SU-DHL-6 (cell line): ENCODE results near the gene APLN.

Experiments used
- H2AFZ ChIP-seq: fragments of 200-600 bp; sonication (generic); 2 replicates; pipeline ENCODE4 v1.6.1; 2014; ENCODE audit warnings: low read depth, mild to moderate bottlenecking, moderate library complexity, mixed read lengths, antibody characterized with exemption, low read length; ENCODE audit not compliant: severe bottlenecking
- H3F3A ChIP-seq: fragments of 200-600 bp; shearing (Covaris generic); 2 replicates; pipeline ENCODE4 v1.6.0; 2016; ENCODE audit warnings: antibody characterized with exemption, mild to moderate bottlenecking; ENCODE audit not compliant: insufficient read depth
- H3K27ac ChIP-seq: fragments of 200-600 bp; sonication (generic); 2 replicates; pipeline ENCODE4 v1.5.1; 2016; ENCODE audit warnings: low read depth, mild to moderate bottlenecking, low read length, moderate library complexity, mixed read lengths
- H3K27me3 ChIP-seq: fragments of 200-600 bp; sonication (generic), shearing (Covaris generic); 2 replicates; pipeline ENCODE4 v1.6.0; 2014; ENCODE audit warnings: mild to moderate bottlenecking, low read length
- H3K36me3 ChIP-seq: fragments of 200-600 bp; sonication (generic); 2 replicates; pipeline ENCODE4 v1.6.1; 2014; ENCODE audit warnings: mild to moderate bottlenecking, low read length, mixed read lengths
- H3K4me2 ChIP-seq: fragments of 300-600, 200-600 bp; shearing (Covaris generic), sonication (generic); 2 replicates; pipeline ENCODE4 v1.6.0; 2014; ENCODE audit warnings: low read length, low read depth, mild to moderate bottlenecking; ENCODE audit not compliant: poor library complexity, severe bottlenecking
- H3K4me3 ChIP-seq: fragments of 200-600 bp; sonication (generic); 2 replicates; pipeline ENCODE4 v1.5.1; 2014; ENCODE audit warnings: antibody characterized with exemption, low read length, mild to moderate bottlenecking, mixed read lengths; ENCODE audit not compliant: insufficient read depth, poor library complexity, severe bottlenecking
- H3K79me2 ChIP-seq: fragments of 200-600 bp; sonication (generic); 2 replicates; pipeline ENCODE4 v1.6.1; 2014; ENCODE audit warnings: mild to moderate bottlenecking, low read length, moderate library complexity; ENCODE audit not compliant: insufficient read depth
- H3K9ac ChIP-seq: fragments of 200-600 bp; sonication (generic); 2 replicates; pipeline ENCODE4 v1.7.0; 2014; ENCODE audit warnings: mild to moderate bottlenecking, low read length
- H3K9me2 ChIP-seq: fragments of 200-600 bp; sonication (generic); replicated peaks from 2 replicates; pipeline ENCODE4 v1.6.1; 2014; ENCODE audit warnings: low read length; ENCODE audit not compliant: insufficient read depth
- H3K9me3 ChIP-seq: fragments of 200-600 bp; sonication (generic); 2 replicates; pipeline ENCODE4 v1.6.1; 2014; ENCODE audit warnings: low read length, mixed read lengths; ENCODE audit not compliant: insufficient read depth
- H4K20me1 ChIP-seq: fragments of 200-600 bp; sonication (generic); 2 replicates; pipeline ENCODE4 v1.6.1; 2014; ENCODE audit warnings: low read depth, mild to moderate bottlenecking, antibody characterized with exemption, low read length, moderate library complexity, mixed read lengths
- CTCF ChIP-seq: fragments of 200-600 bp; sonication (generic); IDR thresholded peaks from one replicate; pipeline ENCODE4 v1.5.1; 2017; ENCODE audit warnings: antibody characterized with exemption, mild to moderate bottlenecking, low read length, moderate library complexity; ENCODE audit not compliant: insufficient read depth, poor library complexity, severe bottlenecking
- EZH2phosphoT487 ChIP-seq: fragments of 200-600 bp; sonication (generic), shearing (Covaris generic); conservative IDR thresholded peaks from 2 replicates; pipeline ENCODE4 v1.6.1; 2018; ENCODE audit warnings: mild to moderate bottlenecking, antibody characterized with exemption, low read length, moderate library complexity, mixed read lengths

Gene APLN

GRCh38 chrX:129638917-129639316 is 15.8 kb downstream of the APLN start:
- H3F3A ChIP-seq, result no peaks in the 10 kb centered on the region
- no peak overlapping the region for H2AFZ ChIP-seq
- H3K9me3 ChIP-seq, result no peaks in the 10 kb centered on the region
- H4K20me1 ChIP-seq, result no peaks in the 10 kb centered on the region
- no peak overlapping the region for H3K9ac ChIP-seq
- no peaks in the 10 kb centered on the region for H3K79me2 ChIP-seq
- no peak overlapping the region for H3K4me2 ChIP-seq
- no peak overlapping the region for H3K4me3 ChIP-seq
- H3K27ac ChIP-seq, result no peak overlapping the region
- H3K9me2 ChIP-seq, result no peaks in the 10 kb centered on the region
- TF ChIP-seq CTCF (no peak), EZH2phosphoT487 (no peak)
- no peaks in the 10 kb centered on the region for H3K36me3 ChIP-seq
- no peaks in the 10 kb centered on the region for H3K27me3 ChIP-seq

- no peak overlapping the region for H3K4me2 ChIP-seq
- H3F3A ChIP-seq, result no peaks in the 10 kb centered on the region
- TF ChIP-seq EZH2phosphoT487, result no peak
- TF ChIP-seq CTCF, result peak; percentile 56
- no peaks in the 10 kb centered on the region for H3K9me3 ChIP-seq
- H3K4me3 ChIP-seq, result no peak overlapping the region
- no peaks in the 10 kb centered on the region for H3K79me2 ChIP-seq
- H4K20me1 ChIP-seq, result no peaks in the 10 kb centered on the region
- H3K9me2 ChIP-seq, result no peaks in the 10 kb centered on the region
- no peak overlapping the region for H3K9ac ChIP-seq
- no peaks in the 10 kb centered on the region for H3K27me3 ChIP-seq
- no peak overlapping the region for H3K27ac ChIP-seq
- no peaks in the 10 kb centered on the region for H3K36me3 ChIP-seq
- no peak overlapping the region for H2AFZ ChIP-seq
These were observed 17.3 kb downstream of the APLN start for GRCh38 chrX:129637217-129638109.

- no peaks in the 10 kb centered on the region for H4K20me1 ChIP-seq
- H3K27me3 ChIP-seq, result no peaks in the 10 kb centered on the region
These were observed 18.5 kb downstream of the APLN start for GRCh38 chrX:129636175-129636681.

More at GRCh38 chrX:129636175-129636681, 18.5 kb downstream of the APLN start:
- no peak overlapping the region for H3K27ac ChIP-seq
- no peak overlapping the region for H3K4me3 ChIP-seq
- no peaks in the 10 kb centered on the region for H3K36me3 ChIP-seq
- H3K9me2 ChIP-seq, result no peaks in the 10 kb centered on the region
- H3F3A ChIP-seq, result no peaks in the 10 kb centered on the region
- no peak overlapping the region for H2AFZ ChIP-seq
- H3K9ac ChIP-seq, result no peak overlapping the region
- no peaks in the 10 kb centered on the region for H3K9me3 ChIP-seq
- no peak for TF ChIP-seq CTCF
- no peak for TF ChIP-seq EZH2phosphoT487
- H3K79me2 ChIP-seq, result no peaks in the 10 kb centered on the region
- H3K4me2 ChIP-seq, result no peak overlapping the region
